Stomach (tissue), 4 donors: ENCODE data around the gene DMAC2L.

Experiments
- EP300 ChIP-seq: sonication (generic); formaldehyde crosslinking; IDR thresholded peaks from one replicate; pipeline ENCODE4 v1.6.1; 2017; ENCODE audit warnings: antibody characterized with exemption
- TF ChIP-seq, protein P1 (sequence below), 7 experiments: fragments of 450-650 bp in 4 of 7; fragments of 200-600 bp in 3 of 7; sonication (generic) in 3 of 7; IDR thresholded peaks; one replicate each; pipeline ENCODE4 v1.5.1; 2016 to 2019; ENCODE audit warnings: antibody characterized with exemption in 7 of 7, control low read depth in 2 of 7, mild to moderate bottlenecking in 1 of 7

DNA sequence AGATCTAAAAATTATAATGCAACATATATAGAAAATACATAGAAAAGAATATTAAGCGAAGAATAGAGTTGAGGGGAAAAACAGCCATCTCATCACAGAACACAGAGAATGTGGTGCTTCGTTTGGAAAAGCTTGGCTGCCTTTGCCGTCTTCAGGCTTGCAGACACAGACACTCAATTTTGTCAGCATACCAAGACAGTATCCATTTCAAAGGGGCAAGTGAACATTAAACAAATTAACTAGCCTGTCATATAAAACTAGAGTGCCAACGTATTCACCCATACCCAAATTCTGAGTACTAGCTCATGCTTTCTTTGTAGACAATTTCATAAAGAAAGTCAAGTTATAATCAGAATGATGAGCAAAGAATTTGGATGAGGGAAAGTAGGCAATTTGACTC is 40.5 kb downstream of the DMAC2L start:
- TF ChIP-seq, protein P1, sequence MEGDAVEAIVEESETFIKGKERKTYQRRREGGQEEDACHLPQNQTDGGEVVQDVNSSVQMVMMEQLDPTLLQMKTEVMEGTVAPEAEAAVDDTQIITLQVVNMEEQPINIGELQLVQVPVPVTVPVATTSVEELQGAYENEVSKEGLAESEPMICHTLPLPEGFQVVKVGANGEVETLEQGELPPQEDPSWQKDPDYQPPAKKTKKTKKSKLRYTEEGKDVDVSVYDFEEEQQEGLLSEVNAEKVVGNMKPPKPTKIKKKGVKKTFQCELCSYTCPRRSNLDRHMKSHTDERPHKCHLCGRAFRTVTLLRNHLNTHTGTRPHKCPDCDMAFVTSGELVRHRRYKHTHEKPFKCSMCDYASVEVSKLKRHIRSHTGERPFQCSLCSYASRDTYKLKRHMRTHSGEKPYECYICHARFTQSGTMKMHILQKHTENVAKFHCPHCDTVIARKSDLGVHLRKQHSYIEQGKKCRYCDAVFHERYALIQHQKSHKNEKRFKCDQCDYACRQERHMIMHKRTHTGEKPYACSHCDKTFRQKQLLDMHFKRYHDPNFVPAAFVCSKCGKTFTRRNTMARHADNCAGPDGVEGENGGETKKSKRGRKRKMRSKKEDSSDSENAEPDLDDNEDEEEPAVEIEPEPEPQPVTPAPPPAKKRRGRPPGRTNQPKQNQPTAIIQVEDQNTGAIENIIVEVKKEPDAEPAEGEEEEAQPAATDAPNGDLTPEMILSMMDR (IDR thresholded peaks at IDR 0.05) = no peak
- no peak for TF ChIP-seq EP300
